Measurements from ENCODE around the gene MYOZ3. TPM values are rescaled to one million over a fixed set of nuclear protein-coding genes. Genes with fewer than 3 reads are reported as not detected.

Gene MYOZ3
- total RNA-seq, 1 experiment from 2014 or later: not detected

GRCh38 chr5:150632305-150633160 lies 28.5 kb upstream of the MYOZ3 start:
- no peak for TF ChIP-seq CTCF (IDR thresholded peaks at IDR 0.05; ENCODE audit: insufficient read depth in 1 of 2, low read depth in 1 of 2, low read length in 1 of 2, severe bottlenecking in 1 of 2, unreplicated experiment in 1 of 2)
- ChIA-PET CTCF (no interaction called here), POLR2A (no interaction called here)
- DNase-seq: no peak
- H3K27me3 ChIP-seq (replicated peaks; ENCODE audit: control insufficient read depth, insufficient read depth, low read length): no peaks in the 10 kb centered on the region
- no peaks in the 10 kb centered on the region for H3K27me3 Mint-ChIP-seq (ENCODE audit: insufficient read depth, unreplicated experiment)
- H3K4me3 Mint-ChIP-seq (ENCODE audit: unreplicated experiment): no peak overlapping the region
- H3K36me3 Mint-ChIP-seq (ENCODE audit: insufficient read depth, unreplicated experiment): peaks cover 4% of the 10 kb centered on the region
- H3K4me1 Mint-ChIP-seq (ENCODE audit: low read depth, unreplicated experiment): peaks cover 23% of the 10 kb centered on the region
- no peaks in the 10 kb centered on the region for H3K9me3 ChIP-seq
- H3K4me1 ChIP-seq: peaks cover 23% of the 10 kb centered on the region
- H3K9me3 Mint-ChIP-seq (ENCODE audit: unreplicated experiment): no peaks in the 10 kb centered on the region
- intact Hi-C loops (cut with micrococcal nuclease; ENCODE audit: unreplicated experiment): no loop called here
- no TSS peak for BruUV-seq (replicated peaks)
- no peak overlapping the region for H3K4me3 ChIP-seq (ENCODE audit: low read depth, low read length)
- H3K27ac Mint-ChIP-seq (ENCODE audit: unreplicated experiment): no peak overlapping the region
- H3K36me3 ChIP-seq (ENCODE audit: control insufficient read depth, insufficient read depth, low read length): no peaks in the 10 kb centered on the region; the same call in 1 of the 2 replicates

- H3K4me1 ChIP-seq: peaks cover 23% of the 10 kb centered on the region
- POLR2A ChIA-PET: no interaction called here
Measured at GRCh38 chr5:150633429-150633828, 27.6 kb upstream of the MYOZ3 start.

More at GRCh38 chr5:150633429-150633828, 27.6 kb upstream of the MYOZ3 start:
- Histone ChIP-seq H3K4me3 (ENCODE audit: low read depth, low read length) (no peak overlapping the region), H3K27me3 (replicated peaks; ENCODE audit: control insufficient read depth, insufficient read depth, low read length) (no peaks in the 10 kb centered on the region), H3K9me3 (no peaks in the 10 kb centered on the region), H3K36me3 (ENCODE audit: control insufficient read depth, insufficient read depth, low read length) (no peaks in the 10 kb centered on the region; the same call in 1 of the 2 replicates)
- no peak for TF ChIP-seq CTCF (IDR thresholded peaks at IDR 0.05; ENCODE audit: insufficient read depth in 1 of 2, low read depth in 1 of 2, low read length in 1 of 2, severe bottlenecking in 1 of 2, unreplicated experiment in 1 of 2)
- H3K9me3 Mint-ChIP-seq (ENCODE audit: unreplicated experiment): no peaks in the 10 kb centered on the region
- H3K27ac Mint-ChIP-seq (ENCODE audit: unreplicated experiment): no peak overlapping the region
- intact Hi-C loops (cut with micrococcal nuclease; ENCODE audit: unreplicated experiment): no loop called here
- H3K27me3 Mint-ChIP-seq (ENCODE audit: insufficient read depth, unreplicated experiment): no peaks in the 10 kb centered on the region
- DNase-seq: no peak
- peaks cover 8% of the 10 kb centered on the region for H3K36me3 Mint-ChIP-seq (ENCODE audit: insufficient read depth, unreplicated experiment)
- H3K4me3 Mint-ChIP-seq (ENCODE audit: unreplicated experiment): no peak overlapping the region
- no TSS peak for BruUV-seq (replicated peaks)
- CTCF ChIA-PET: no interaction called here
- peaks cover 27% of the 10 kb centered on the region for H3K4me1 Mint-ChIP-seq (ENCODE audit: low read depth, unreplicated experiment)

All from Caco-2 (cell line).